NCI-H2107 treated with DMSO at 0.1 percent for 48 hours (cell line): ENCODE data around the gene STK38L.

Source experiments
- DNase-seq: peaks from one replicate; lab custom pipeline; 2025; ENCODE audit not compliant: unreplicated experiment; lab: John Stamatoyannopoulos, UW

Gene STK38L

DNA sequence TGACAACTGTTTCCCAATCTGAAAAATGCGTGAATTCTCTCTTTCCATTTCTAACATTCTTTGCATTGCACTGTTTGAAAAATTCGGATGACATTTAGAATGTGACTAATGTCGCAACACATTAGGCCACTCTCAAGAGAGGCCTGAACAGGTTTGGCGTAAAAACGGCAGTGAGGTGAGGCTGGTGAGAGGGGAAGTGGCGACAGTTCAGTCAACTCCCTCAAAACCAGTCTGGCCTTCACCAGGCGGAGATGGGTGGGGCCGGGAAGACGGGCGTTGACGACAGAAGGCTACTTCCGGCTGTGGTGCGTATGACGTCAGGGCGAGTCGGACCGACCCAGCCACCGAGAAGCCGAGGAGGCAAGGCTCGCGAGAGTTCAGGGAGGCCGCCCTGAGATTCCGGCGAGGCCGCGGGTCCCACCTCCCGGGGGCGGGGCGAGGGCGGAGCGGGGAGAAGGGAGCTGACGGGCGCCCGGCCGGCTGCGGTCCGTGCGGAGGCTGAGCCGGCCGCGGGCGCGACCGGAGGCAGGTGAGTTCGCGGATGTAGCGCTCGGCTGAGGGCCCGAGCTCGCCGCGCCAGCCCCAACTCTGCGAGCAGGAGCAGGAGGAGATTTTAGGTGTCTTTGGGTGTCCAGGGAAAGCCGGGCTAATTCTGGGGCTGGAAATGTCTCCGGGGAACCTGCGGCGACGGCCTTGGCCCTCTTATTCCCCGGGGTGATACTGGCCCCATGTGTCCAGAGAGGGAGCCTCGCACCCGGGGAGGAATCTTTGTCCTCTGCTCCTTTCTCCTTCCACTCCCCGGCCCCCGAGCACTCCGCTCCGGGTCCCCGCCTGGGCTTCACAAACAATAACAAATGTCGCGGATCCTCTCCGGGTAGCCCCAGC lies at the start of gene STK38L:
TSS of gene STK38L (plus strand) at position 483 of the 885 bp plus-strand sequence. CDS start 53,435 bp downstream, outside the sequence.
- DNase-seq: peak; percentile 93

DNA sequence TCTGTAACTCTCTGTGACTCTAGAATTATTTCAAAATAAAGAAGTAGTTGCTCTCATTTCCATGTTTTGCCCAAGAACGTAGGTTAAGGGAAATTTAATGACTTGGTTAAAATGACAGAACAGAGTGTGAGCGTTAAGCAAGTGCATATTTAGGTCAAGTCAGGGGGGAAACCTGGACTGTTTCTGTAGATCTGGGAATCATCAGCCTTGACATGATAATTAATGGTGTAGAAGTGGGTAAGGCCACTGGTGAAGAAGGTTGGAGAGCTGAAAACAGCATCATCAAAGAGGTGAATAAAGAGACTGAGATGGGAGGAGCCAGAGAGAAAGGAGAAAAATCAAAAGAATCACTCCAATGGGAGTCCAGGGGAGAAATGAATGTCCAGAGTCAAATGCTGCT lies 49.4 kb upstream of the STK38L start:
- no peak for DNase-seq

GRCh38 chr12:27198036-27198435 lies 46.0 kb upstream of the STK38L start:
- DNase-seq: no peak

DNA sequence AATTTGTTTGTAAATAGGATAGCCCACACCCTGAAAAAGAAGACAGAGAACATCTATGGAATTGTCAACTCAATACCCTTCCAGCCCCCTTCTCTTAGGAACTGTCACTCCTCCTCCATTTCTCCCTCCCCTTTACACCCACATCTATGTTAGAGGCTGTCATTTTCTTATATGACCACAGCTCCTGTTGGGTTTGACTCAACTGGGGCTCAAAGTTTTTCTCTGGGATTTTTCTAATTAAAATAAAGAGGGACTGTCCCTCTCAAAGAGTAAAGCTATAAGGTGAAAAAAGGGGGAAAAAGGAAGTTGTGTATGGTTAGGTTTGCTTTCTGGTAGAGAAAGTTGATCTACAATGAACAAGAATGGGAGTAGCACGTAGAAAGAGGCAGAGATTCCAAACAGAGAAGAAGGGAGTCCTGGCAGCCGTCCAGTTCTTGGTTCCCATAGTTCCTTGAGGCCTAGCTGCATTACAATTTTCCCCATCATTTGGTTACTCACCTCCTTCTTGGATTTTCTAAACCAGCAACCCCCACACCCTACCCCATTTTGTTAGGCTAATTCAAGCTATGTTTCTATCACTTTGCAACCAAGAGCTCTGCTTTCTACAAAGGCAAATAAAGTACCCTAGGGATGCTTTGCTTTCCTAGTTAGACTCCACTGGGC lies 44.3 kb upstream of the STK38L start:
- no peak for DNase-seq

DNA sequence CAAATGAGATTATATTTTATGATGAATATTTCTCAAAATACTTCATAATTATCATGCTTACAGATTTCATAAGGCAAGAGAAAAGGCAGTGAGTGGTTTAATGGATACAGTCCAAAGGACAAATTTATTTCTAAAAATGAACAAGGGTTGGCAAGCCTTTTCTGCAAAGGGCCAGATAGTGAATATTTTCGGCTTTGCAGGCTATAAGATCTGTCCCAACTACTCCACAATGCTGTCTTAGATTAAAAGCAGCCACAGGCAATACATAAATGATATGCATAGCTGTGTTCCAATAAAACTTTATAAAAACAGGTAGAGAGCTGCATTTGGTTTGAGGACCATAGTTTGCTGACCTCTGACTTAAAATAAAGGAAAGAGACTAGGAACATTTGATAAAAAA lies 42.9 kb upstream of the STK38L start:
- DNase-seq: no peak

- no peak for DNase-seq
These were observed 37.1 kb upstream of the STK38L start for GRCh38 chr12:27206801-27207502.

GRCh38 chr12:27207615-27208413 lies 36.3 kb upstream of the STK38L start:
- DNase-seq: no peak

- DNase-seq: no peak
These were observed 35.7 kb upstream of the STK38L start for GRCh38 chr12:27208414-27208750.

DNA sequence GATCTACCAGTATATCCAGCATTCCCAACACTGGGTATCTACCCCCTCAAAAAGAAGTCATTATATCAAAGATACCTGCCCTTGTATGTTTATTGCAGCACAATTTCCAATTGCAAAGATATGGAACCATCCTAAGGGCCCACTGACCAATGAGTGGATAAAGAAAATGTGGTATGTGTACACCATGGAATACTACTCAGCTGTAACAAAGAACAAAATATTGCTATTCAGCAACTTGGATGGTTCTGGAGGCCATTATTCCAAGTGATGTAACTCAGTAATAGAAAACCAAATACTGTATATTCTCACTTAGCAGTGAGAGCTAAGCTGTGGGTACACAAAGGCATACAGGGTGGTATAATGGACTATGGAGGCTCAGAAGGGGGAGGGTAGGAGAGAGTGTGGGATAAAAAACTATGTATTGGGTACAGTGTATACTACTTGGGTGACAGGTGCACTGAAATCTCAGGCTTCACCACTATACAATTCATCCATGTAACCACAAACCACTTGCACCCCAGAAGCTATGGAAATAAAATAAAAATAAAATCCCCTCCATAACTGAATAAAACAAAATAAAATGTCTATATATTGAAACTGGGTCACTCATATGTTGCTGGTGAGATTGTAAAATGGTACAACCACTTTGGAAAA lies 34.7 kb upstream of the STK38L start:
- no peak for DNase-seq

DNA sequence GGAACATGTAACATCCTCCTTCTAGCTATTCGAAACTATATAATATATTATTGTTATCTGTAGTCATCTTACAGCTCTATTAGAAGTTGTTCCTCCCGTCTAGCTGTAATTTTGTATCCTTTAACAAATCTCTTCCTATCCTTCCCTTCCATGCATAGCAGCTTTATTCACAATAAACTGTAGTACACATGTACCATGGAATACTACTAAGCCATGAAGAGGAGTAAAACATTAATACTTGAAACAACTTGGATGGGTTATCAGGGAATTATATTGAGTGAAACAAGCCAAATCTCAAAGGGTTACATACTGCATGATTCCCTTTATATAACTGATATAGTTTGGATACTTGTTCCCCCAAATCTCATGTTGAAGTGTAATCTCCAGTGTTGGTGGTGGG lies 33.9 kb upstream of the STK38L start:
- DNase-seq: no peak

DNA sequence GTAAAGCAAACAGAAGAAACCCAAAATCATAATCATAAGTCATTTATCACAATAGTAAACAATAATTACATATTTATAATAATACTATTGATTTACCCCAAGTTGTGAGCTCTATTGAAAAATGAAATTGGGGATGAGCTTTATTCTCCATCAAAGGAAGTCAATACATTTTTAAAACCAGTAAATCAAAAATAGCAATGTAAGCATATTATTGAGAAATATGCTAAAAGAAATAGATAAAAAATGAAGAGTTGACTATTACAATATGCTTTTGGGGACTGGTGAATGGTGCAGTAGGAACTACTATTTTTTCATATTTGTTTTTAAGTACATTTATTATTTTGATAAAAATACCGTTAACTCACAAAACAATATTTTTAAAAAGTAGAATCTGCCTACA lies 31.2 kb upstream of the STK38L start:
- DNase-seq: no peak

DNA sequence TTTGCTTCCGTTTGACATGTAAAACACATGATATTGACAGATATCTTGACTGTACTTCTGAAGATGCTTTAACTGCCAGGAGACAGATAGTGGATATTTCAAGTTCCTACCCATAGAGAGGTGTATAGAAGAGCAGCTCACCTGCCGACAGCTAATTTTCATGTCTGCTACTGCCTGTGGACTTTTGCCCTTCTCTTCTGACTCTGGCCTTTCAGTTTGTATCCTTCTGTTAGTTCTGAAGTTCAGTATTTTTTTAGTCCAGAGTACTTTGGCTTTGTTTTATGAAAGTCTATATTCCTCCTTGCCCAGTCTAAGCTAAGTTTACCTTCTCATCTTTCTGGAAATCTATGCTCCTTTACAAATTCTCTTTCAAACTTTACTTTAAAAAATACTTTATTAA lies 30.8 kb upstream of the STK38L start:
- DNase-seq: no peak

GRCh38 chr12:27213830-27214787 lies 30.0 kb upstream of the STK38L start:
- DNase-seq: no peak

DNA sequence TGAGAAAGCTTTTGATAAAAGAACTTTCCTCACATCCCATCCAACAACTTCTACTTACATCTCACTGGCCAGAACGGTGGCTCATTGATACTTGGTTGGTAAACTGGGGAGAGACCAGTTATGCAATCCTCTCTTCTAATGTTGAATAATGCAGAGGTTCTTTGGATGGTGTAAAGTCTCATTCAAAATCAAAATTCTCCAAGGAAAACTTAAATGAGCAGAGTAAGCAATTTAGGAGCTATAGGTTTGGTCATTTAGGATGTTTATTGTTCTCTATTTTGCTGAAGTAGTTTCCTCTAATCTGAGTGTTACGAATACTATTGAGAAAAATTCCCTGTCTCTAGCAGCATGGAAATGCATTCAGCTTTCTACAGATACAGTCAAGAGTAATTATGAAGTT lies 26.5 kb upstream of the STK38L start:
- DNase-seq: no peak

DNA sequence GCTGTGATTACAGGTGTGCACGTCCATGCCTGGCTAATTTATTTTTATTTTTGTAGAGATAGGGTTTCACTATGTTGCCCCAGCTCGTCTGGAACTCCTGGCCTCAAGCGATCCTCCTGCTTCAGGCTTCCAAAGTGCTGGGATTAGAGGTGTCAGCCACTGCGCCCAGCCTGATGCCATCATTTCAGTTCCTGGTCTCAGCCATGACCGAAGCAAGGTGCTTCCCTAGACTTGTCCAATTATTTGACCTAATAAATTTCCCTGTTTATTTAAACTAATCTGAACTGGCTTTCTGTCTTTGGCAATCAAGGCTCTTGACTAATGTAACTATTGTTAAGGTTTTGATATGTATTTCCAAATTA lies 24.4 kb upstream of the STK38L start:
- no peak for DNase-seq

DNA sequence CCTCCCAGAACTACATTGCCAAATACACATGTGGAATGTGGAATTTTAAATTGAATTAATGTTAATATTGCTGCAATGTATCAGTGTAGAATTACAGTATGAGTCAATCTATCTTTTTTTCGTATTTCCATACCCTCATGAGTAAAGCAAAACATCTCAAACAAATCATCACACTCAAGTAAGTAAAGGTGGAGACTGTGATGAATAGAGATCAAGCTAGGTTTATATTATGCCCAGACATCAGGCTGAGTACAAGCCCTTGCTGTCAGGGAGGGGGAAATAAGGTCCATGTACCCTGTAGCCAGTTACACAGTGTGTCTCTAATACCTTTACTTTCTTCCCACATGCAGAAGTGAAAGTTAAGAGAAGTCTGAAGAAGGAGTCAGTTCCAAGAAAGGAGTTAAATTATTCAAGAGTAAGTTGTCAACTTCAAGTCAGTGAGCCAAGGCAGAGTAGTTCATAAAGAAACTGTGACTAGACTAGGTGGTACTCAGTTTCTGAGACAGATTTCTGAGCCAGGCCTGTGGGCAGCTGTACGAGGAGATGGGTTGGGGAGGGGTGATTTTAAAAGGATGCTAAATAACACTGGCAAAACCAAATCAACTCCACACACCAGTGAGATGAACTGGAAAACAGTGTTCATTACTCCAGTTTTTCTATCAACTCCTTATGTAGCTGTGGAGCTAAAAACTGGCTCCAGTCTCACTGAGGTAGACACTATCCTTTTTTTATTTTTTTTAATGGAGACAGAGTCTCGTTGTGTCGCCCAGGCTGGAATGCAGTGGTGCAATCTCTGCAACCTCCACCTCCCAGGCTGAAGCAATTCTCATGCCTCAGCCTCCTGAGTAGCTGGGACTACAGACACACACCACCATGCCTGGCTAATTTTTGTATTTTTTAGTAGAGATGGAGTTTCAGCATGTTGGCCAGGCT lies 23.8 kb upstream of the STK38L start:
- no peak for DNase-seq

DNA sequence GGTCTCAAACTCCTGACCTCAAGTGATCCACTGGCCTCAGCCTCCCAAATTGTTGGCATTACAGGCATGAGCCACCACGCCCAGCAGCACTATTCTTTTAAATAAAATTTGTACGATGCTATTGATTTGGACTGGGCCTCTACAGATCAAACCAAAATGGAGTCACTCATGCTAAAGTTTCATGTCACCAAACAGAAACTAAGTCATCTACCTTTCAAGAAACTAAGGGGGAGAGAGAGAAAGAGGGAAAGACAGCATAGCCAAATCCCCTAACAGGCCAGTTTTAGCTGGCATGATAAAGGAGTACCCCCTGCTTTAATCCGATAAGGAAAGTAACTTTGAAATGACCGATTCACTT lies 23.1 kb upstream of the STK38L start:
- DNase-seq: no peak

DNA sequence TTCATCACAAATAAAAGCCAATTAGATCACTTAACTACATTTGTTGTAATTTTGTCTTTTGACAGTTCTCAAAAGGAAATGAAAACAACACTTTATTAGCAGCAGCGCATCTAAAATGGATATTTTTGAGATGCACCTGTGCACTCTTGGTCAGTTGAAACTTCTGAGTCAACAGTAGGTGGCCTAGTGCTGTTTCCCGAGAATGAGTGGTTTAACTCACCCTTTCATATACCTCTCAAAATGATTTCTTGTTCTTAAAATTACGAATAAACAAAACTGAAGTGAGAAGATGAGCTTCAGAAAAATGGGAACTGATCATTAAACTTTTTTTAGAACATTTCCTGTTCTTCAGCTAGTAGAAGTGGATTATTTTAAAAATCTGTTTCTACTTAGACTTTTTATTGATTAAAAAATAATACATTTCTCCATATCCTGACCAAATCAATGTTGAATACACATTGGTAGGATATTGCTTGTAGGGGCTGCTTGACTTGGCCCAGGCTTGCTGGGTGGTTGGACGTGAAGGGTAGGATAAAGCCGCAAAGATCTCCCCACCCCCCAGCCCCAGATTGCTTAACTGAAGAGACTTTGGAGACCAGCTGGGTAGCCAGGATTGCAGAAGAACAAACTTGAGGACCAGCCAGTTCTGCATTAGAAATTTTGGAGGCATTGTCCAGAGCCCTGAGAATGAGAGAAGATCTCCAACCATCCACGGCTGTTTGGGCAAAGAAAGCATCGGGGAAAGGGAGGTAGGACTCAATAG lies 22.3 kb upstream of the STK38L start:
- DNase-seq: no peak
